ENCODE measurements around the gene DRD4. TPM values are rescaled to one million over a fixed set of nuclear protein-coding genes. Genes with fewer than 3 reads are reported as not detected.

The DRD4 gene
- total and polyA plus RNA-seq, 4 donors = 0.05 to 1.1 (median 0.35) TPM; not detected in 1

DNA sequence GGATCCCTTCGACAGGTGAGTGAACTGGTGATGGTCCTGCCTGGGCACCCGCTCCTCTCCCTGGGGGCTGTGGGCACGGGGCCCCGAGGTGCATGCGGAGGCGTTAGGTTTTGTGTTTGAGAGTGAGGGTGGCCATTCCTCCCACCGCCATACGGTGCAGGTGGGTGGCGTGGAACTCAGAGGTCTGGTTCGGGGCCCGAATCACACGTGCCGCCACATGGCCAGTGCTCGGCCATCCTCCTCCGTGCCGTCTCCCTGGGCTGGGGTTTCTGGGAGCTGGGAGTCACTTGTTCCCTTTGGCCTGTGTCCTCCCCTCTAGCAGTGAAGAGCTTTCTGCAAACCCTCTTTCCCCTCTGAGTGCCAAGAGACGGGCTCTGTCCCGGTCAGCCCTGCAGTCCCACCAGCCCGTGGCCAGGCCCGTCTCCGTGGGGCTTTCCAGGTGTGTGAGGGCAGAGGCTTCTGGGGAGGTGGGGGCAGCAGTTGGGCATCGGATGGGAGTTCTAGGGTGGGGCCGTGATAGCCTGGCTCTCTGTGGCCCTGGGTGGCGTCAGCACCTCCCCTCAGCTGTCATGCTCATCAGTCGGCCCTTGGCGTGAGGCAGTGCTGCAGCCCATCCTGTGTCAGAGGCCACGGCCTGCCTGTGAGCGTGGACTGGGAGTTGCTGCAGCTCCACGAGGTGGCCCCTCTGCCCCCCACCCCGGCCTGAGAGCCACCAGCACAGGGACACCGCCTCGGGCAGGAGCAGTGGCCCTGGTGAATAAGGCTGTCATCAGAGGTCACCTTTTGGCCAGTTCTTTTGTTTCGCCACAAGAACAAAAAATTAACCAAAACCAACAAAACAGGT lies 31.6 kb upstream of the DRD4 start:
- H3K4me3 ChIP-seq = no peak overlapping the region
- DNase-seq = no peak
- no peak for ATAC-seq (ENCODE audit: insufficient read depth, low FRiP score)
- TF ChIP-seq, protein P1, sequence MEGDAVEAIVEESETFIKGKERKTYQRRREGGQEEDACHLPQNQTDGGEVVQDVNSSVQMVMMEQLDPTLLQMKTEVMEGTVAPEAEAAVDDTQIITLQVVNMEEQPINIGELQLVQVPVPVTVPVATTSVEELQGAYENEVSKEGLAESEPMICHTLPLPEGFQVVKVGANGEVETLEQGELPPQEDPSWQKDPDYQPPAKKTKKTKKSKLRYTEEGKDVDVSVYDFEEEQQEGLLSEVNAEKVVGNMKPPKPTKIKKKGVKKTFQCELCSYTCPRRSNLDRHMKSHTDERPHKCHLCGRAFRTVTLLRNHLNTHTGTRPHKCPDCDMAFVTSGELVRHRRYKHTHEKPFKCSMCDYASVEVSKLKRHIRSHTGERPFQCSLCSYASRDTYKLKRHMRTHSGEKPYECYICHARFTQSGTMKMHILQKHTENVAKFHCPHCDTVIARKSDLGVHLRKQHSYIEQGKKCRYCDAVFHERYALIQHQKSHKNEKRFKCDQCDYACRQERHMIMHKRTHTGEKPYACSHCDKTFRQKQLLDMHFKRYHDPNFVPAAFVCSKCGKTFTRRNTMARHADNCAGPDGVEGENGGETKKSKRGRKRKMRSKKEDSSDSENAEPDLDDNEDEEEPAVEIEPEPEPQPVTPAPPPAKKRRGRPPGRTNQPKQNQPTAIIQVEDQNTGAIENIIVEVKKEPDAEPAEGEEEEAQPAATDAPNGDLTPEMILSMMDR (IDR thresholded peaks at IDR 0.05; ENCODE audit: control extremely low read depth, extremely low read depth) = no peak
- peaks cover 16 to 85% (median 36%) of the 10 kb centered on the region in 4 donors for H3K36me3 ChIP-seq (ENCODE audit: control insufficient read depth in 4 of 4, insufficient read depth in 4 of 4, low read length in 4 of 4)
- WGBS, 2 donors = 94 to 95% methylated on average over 33 of the region's 33 CpGs
- H3K27me3 ChIP-seq (ENCODE audit: control insufficient read depth in 3 of 3, insufficient read depth in 3 of 3, low read length in 2 of 3) = no peaks in the 10 kb centered on the region
- no peak overlapping the region for H3K27ac ChIP-seq (ENCODE audit: low read depth in 1 of 2, low read length in 1 of 2)
- H3K4me1 ChIP-seq (ENCODE audit: control insufficient read depth in 5 of 5, insufficient read depth in 5 of 5, low read length in 5 of 5) = no peaks in the 10 kb centered on the region
- H3K9ac ChIP-seq (ENCODE audit: insufficient read depth in 1 of 2, low read length in 2 of 2) = no peak overlapping the region
- H3K9me3 ChIP-seq (ENCODE audit: control insufficient read depth in 4 of 4, insufficient read depth in 3 of 4, low read length in 3 of 4) = no peaks in the 10 kb centered on the region

DNA sequence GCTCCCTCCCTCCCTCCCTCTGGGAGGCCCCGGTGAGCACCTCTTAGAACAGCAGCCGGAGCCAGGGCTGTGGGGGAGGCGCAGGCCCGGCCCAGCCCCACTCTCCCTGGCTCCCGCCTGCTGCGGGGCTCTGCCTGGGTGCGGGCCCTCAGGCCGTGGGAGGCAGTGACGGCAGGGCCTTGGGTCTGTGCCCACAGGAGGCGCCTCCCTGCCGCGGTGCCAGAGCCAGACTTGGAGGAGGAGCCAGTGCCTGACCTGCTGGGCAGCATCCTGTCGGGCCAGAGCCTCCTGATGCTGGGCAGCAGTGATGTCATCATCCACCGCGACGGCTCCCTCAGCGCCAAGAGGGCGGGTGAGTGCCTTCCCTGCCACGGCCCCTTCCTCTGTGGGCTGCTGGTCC lies 30.8 kb upstream of the DRD4 start:
- DNase-seq (no peak), ATAC-seq (ENCODE audit: insufficient read depth, low FRiP score) (peak; percentile 13)
- H3K36me3 ChIP-seq (ENCODE audit: control insufficient read depth in 4 of 4, insufficient read depth in 4 of 4, low read length in 4 of 4) = peaks cover 21 to 88% (median 41%) of the 10 kb centered on the region in 4 donors
- TF ChIP-seq, protein P1 (IDR thresholded peaks at IDR 0.05; ENCODE audit: control extremely low read depth, extremely low read depth) = no peak
- H3K9ac ChIP-seq (ENCODE audit: insufficient read depth in 1 of 2, low read length in 2 of 2) = no peak overlapping the region
- H3K9me3 ChIP-seq (ENCODE audit: control insufficient read depth in 4 of 4, insufficient read depth in 3 of 4, low read length in 3 of 4) = no peaks in the 10 kb centered on the region
- no peaks in the 10 kb centered on the region for H3K4me1 ChIP-seq (ENCODE audit: control insufficient read depth in 5 of 5, insufficient read depth in 5 of 5, low read length in 5 of 5)
- H3K27ac ChIP-seq (ENCODE audit: low read depth in 1 of 2, low read length in 1 of 2) = peak overlapping the region in 1 of 2 donors; percentile 34
- WGBS, 2 donors = 74 to 84% methylated on average over 15 to 19 of the region's 19 CpGs
- H3K27me3 ChIP-seq (ENCODE audit: control insufficient read depth in 3 of 3, insufficient read depth in 3 of 3, low read length in 2 of 3) = no peaks in the 10 kb centered on the region
- H3K4me3 ChIP-seq = no peak overlapping the region

DNA sequence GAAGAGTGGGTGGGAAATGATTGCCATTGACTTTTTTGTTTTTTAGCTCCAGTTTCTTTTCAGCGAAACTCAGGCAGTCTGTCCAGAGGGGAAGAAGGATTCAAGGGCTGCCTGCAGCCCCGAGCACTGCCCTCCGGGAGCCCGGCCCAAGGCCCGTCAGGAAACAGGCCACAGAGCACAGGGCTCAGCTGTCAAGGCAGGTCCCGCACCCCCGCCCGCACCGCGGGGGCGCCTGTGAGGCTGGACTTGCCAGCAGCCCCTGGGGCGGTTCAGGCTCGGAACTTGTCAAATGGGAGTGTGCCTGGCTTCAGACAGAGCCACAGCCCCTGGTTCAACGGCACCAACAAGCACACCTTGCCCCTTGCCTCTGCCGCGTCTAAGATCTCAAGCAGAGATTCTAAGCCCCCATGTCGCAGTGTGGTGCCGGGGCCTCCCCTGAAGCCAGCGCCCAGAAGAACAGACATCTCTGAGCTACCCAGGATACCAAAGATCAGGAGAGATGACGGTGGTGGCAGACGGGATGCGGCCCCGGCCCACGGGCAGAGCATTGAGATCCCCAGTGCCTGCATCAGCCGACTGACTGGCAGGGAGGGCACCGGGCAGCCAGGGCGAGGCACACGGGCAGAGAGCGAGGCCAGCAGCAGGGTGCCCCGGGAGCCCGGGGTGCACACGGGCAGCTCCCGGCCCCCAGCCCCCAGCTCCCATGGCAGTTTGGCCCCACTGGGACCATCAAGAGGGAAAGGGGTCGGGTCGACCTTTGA lies 29.9 kb upstream of the DRD4 start:
- H3K9me3 ChIP-seq (ENCODE audit: control insufficient read depth in 4 of 4, insufficient read depth in 3 of 4, low read length in 3 of 4) = no peaks in the 10 kb centered on the region
- ATAC-seq (ENCODE audit: insufficient read depth, low FRiP score) = no peak
- TF ChIP-seq, protein P1 (IDR thresholded peaks at IDR 0.05; ENCODE audit: control extremely low read depth, extremely low read depth) = no peak
- H3K9ac ChIP-seq (ENCODE audit: insufficient read depth in 1 of 2, low read length in 2 of 2) = no peak overlapping the region
- DNase-seq = no peak
- peaks cover 20 to 86% (median 40%) of the 10 kb centered on the region in 4 donors for H3K36me3 ChIP-seq (ENCODE audit: control insufficient read depth in 4 of 4, insufficient read depth in 4 of 4, low read length in 4 of 4)
- H3K27ac ChIP-seq (ENCODE audit: low read depth in 1 of 2, low read length in 1 of 2) = no peak overlapping the region
- H3K4me3 ChIP-seq = no peak overlapping the region
- H3K4me1 ChIP-seq (ENCODE audit: control insufficient read depth in 5 of 5, insufficient read depth in 5 of 5, low read length in 5 of 5) = no peaks in the 10 kb centered on the region
- WGBS, 2 donors = 95% methylated on average over 35 of the region's 35 CpGs
- H3K27me3 ChIP-seq (ENCODE audit: control insufficient read depth in 3 of 3, insufficient read depth in 3 of 3, low read length in 2 of 3) = no peaks in the 10 kb centered on the region

Data from lung (tissue), 12 donors.